OCI-LY1 (cell line): ENCODE results near the gene MED25.

Experiments
- H2AFZ ChIP-seq: fragments of 200-600 bp; sonication (generic), shearing (Covaris generic); 2 replicates; pipeline ENCODE4 v1.6.0; 2014; ENCODE audit warnings: antibody characterized with exemption, mild to moderate bottlenecking, low read length
- H3F3A ChIP-seq: fragments of 200-600 bp; sonication (generic), shearing (Covaris generic); 2 replicates; pipeline ENCODE4 v1.6.0; 2014; ENCODE audit warnings: mild to moderate bottlenecking, antibody characterized with exemption, low read length, moderate library complexity; ENCODE audit not compliant: insufficient read depth
- H3K27ac ChIP-seq: fragments of 200-600 bp; sonication (generic); 2 replicates; pipeline ENCODE4 v1.5.1; 2014; ENCODE audit warnings: low read length, mixed run types, mild to moderate bottlenecking, low read depth; ENCODE audit not compliant: poor library complexity, severe bottlenecking
- H3K27me3 ChIP-seq: fragments of 200-600 bp; sonication (generic); 2 replicates; pipeline ENCODE4 v1.6.0; 2014; ENCODE audit warnings: antibody characterized with exemption, mild to moderate bottlenecking, low read length, moderate library complexity; ENCODE audit not compliant: insufficient read depth
- H3K36me3 ChIP-seq: fragments of 200-600 bp; sonication (generic); 2 replicates; pipeline ENCODE4 v1.6.1; 2014; ENCODE audit warnings: mild to moderate bottlenecking, antibody characterized with exemption, low read length, moderate library complexity, mixed read lengths; ENCODE audit not compliant: insufficient read depth
- H3K4me1 ChIP-seq: fragments of 200-600 bp; sonication (generic); 2 replicates; pipeline ENCODE4 v1.5.1; 2014; ENCODE audit warnings: mild to moderate bottlenecking, low read length, moderate library complexity; ENCODE audit not compliant: insufficient read depth, severe bottlenecking
- H3K4me2 ChIP-seq: fragments of 200-600 bp; sonication (generic), shearing (Covaris generic); 2 replicates; pipeline ENCODE4 v1.6.1; 2014; ENCODE audit warnings: low read length
- H3K4me3 ChIP-seq: fragments of 200-600 bp; sonication (generic); 2 replicates; pipeline ENCODE4 v1.5.1; 2014; ENCODE audit warnings: low read length, low read depth, mild to moderate bottlenecking, mixed read lengths; ENCODE audit not compliant: poor library complexity, severe bottlenecking
- H3K79me2 ChIP-seq: fragments of 200-600 bp; shearing (Covaris generic); 2 replicates; pipeline ENCODE4 v1.6.1; 2016; ENCODE audit warnings: mixed run types, low read length, mixed read lengths; ENCODE audit not compliant: insufficient read depth
- H3K9ac ChIP-seq: fragments of 200-600 bp; sonication (generic), shearing (Covaris generic); 2 replicates; pipeline ENCODE4 v1.6.1; 2014; ENCODE audit warnings: mild to moderate bottlenecking, low read length, mixed read lengths
- H3K9me2 ChIP-seq: fragments of 200-600 bp; sonication (generic), shearing (Covaris generic); 2 replicates; pipeline ENCODE4 v1.6.1; 2014; ENCODE audit warnings: low read depth, mild to moderate bottlenecking, low read length, mixed read lengths
- H3K9me3 ChIP-seq: fragments of 200-600 bp; shearing (Covaris generic); 2 replicates; pipeline ENCODE4 v1.6.1; 2014; ENCODE audit warnings: low read length, mixed read lengths
- H4K20me1 ChIP-seq: fragments of 200-600 bp; sonication (generic), shearing (Covaris generic); 2 replicates; pipeline ENCODE4 v1.6.0; 2016; ENCODE audit warnings: mild to moderate bottlenecking, low read length; ENCODE audit not compliant: insufficient read depth
- CTCF ChIP-seq: fragments of 200-600 bp; sonication (generic), shearing (Covaris generic); IDR thresholded peaks from 2 replicates; pipeline ENCODE4 v1.5.1; 2017; ENCODE audit warnings: mild to moderate bottlenecking, antibody characterized with exemption, low read length, moderate library complexity, mixed read lengths
- EZH2 ChIP-seq: fragments of 200-600 bp; sonication (generic), shearing (Covaris generic); IDR thresholded peaks from 2 replicates; pipeline ENCODE4 v1.8.0; 2017; ENCODE audit warnings: borderline replicate concordance, mixed run types, mild to moderate bottlenecking, antibody characterized with exemption, low read length, moderate library complexity, mixed read lengths

MED25 gene

DNA sequence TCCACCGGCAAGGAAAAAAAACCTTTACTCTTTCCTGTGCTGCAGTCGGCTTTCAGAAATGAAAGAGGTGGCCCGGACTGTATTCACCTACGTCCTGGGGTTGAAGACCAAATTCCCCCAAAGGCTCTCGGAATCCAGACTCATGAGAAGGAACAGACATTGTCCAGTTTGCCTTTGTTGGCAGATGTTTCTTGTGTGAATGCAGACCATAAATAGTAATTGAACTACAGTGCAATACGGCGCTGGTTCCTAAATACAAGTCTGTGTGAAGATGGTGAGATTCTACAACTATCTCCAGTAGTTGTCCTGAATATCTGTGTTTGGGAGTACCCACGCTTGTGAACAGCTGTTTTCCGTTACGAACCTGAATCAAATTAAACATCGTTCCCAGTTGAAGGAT is 21.6 kb downstream of the MED25 start:
- Histone ChIP-seq H3K4me3 (no peak overlapping the region), H3K27ac (no peak overlapping the region), H3K36me3 (peaks cover 70% of the 10 kb centered on the region), H3K9ac (no peak overlapping the region), H3K9me3 (no peaks in the 10 kb centered on the region), H3F3A (peaks cover 7% of the 10 kb centered on the region; the same call in 1 of the 2 replicates), H3K4me2 (no peak overlapping the region), H3K4me1 (peaks cover 30% of the 10 kb centered on the region), H3K27me3 (no peaks in the 10 kb centered on the region), H2AFZ (no peak overlapping the region), H4K20me1 (no peaks in the 10 kb centered on the region), H3K9me2 (no peaks in the 10 kb centered on the region), H3K79me2 (no peaks in the 10 kb centered on the region)
- no peak for TF ChIP-seq CTCF
- TF ChIP-seq EZH2 = no peak

GRCh38 chr19:49840321-49840720 is 22.2 kb downstream of the MED25 start:
- H2AFZ ChIP-seq = no peak overlapping the region
- H3K9me2 ChIP-seq = no peaks in the 10 kb centered on the region
- no peaks in the 10 kb centered on the region for H3K79me2 ChIP-seq
- H3K9ac ChIP-seq = no peak overlapping the region
- no peaks in the 10 kb centered on the region for H3K27me3 ChIP-seq
- TF ChIP-seq CTCF = no peak
- no peak for TF ChIP-seq EZH2
- peaks cover 7% of the 10 kb centered on the region; the same call in 1 of the 2 replicates for H3F3A ChIP-seq
- no peaks in the 10 kb centered on the region for H4K20me1 ChIP-seq
- H3K4me3 ChIP-seq = no peak overlapping the region
- H3K27ac ChIP-seq = no peak overlapping the region
- H3K9me3 ChIP-seq = no peaks in the 10 kb centered on the region
- H3K4me1 ChIP-seq = peaks cover 33% of the 10 kb centered on the region
- no peak overlapping the region for H3K4me2 ChIP-seq
- H3K36me3 ChIP-seq = peaks cover 64% of the 10 kb centered on the region

DNA sequence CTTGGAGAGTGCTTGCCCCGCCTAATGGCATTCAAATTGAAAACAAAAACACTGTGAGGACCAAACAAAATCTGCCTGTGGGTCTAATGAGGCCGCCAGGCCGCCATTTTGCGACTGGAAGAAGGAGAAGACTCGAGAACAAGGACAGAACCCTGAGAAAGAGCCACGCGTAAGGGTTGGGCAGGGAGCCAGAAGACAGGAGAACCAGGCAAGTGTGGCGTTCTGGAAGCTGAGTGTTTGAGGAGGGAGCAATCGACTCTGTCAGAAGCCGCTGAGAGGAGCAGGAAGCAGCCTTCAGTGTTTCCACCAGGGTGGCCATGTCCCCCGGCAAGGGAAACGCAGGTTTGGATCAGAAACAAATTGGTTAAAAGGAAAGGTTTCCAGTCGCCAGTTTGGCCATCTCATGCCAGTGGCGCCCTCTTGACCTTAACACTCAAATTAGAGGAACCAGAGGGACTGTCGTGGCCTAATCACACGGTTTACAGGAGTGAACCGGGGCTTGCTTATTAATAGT is 22.7 kb downstream of the MED25 start:
- Histone ChIP-seq H3K4me1 (peaks cover 33% of the 10 kb centered on the region), H3K36me3 (peaks cover 59% of the 10 kb centered on the region), H3K9ac (no peak overlapping the region), H4K20me1 (no peaks in the 10 kb centered on the region), H3K4me2 (no peak overlapping the region), H3K4me3 (no peak overlapping the region), H3K9me2 (no peaks in the 10 kb centered on the region), H2AFZ (no peak overlapping the region), H3K27ac (peak overlapping the region; percentile 88), H3K27me3 (no peaks in the 10 kb centered on the region), H3F3A (peaks cover 7% of the 10 kb centered on the region; the same call in 1 of the 2 replicates), H3K9me3 (no peaks in the 10 kb centered on the region), H3K79me2 (no peaks in the 10 kb centered on the region)
- TF ChIP-seq EZH2 (no peak), CTCF (no peak)
